Stimulated activated naive B cell treated with anti-CD40 and anti-IgM and Interleukin-4, amounts not matched to agents 10 μg/mL and 1 μg/mL and 100 μg/mL, for 72 hours (primary cell): ENCODE data around the gene IRAK3.
"Not testable (repeated sequence)": the region's sequence is repeated elsewhere in the genome, so short reads cannot be mapped to it uniquely, and the experiment has no call there.

Experiments used
- ATAC-seq, 2 donors: fragments of 150-1000 bp; cut with Tn5 transposase; replicated peaks; 2 replicates each; pipeline ENCODE4 v1.10.0; 2021; ENCODE audit warnings: moderate library complexity in 1 of 2
- DNase-seq: peaks from one replicate; pipeline ENCODE4 v3.0.0; 2021
- H3K27ac Mint-ChIP-seq: one replicate; pipeline ENCODE4 v1.8.0; 2022; ENCODE audit warnings: mild to moderate bottlenecking, mixed read lengths
- H3K27me3 Mint-ChIP-seq, 2 donors: one replicate each; pipeline ENCODE4 v1.8.0; 2022; ENCODE audit warnings: mixed read lengths in 2 of 2
- H3K36me3 Mint-ChIP-seq, 2 donors: one replicate each; pipeline ENCODE4 v1.8.0; 2022; ENCODE audit warnings: mixed read lengths in 2 of 2, mild to moderate bottlenecking in 1 of 2
- H3K4me1 Mint-ChIP-seq, 2 donors: one replicate each; pipeline ENCODE4 v1.8.0; 2022; ENCODE audit warnings: mixed read lengths in 2 of 2, mild to moderate bottlenecking in 1 of 2
- H3K4me3 Mint-ChIP-seq, 2 donors: one replicate each; pipeline ENCODE4 v1.8.0; 2022; ENCODE audit warnings: mild to moderate bottlenecking in 2 of 2, mixed read lengths in 2 of 2, moderate library complexity in 1 of 2
- H3K9me3 Mint-ChIP-seq, 2 donors: one replicate each; pipeline ENCODE4 v1.8.0; 2022; ENCODE audit warnings: mixed read lengths in 2 of 2, mild to moderate bottlenecking in 1 of 2

Gene IRAK3

DNA sequence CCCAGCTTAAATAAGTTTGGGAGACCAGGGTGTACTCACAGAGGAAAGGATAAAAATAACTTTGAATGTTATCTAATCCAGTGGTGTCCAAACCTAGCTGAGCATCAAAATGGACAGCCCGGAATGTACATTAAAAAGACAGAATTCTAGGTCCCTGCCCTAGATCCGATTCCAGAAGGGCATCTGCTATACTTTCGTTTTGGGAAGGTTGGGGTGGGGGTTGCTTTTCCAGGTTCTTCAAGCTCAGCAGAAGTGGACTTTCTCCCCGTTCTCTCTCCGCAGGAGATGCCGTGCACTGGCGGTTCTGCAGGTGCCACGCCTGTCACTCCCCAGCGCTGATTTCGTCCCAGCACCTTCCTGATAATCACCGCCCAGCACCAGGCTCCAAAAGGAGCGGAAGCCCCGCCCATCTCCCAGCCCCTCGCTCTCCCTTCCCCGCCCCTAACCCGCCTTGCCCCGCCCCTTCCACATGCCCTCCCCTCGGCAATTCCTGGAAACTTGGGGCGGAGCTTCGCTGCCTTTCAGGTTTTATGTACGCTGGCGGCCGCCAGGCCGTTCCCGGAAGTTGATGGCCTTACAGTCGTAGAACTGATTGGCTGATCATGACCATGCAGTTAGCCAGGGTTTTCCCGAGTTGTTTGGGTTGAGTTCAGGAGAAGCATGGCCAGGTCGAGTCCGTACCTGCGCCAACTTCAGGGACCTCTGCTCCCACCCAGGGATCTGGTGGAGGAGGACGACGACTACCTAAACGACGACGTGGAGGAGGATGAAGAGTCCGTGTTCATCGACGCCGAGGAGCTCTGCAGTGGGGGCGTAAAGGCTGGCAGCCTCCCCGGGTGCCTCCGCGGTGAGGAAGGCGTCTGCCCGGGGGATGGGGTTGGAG, 113.2 kb downstream of the IRAK3 start, which contains the start of gene HELB:
Gene HELB, plus strand, starts transcription at position 550 of the 883 bp plus-strand sequence. Its CDS starts 111 bp downstream, at position 661.
- ATAC-seq = peak; percentile 96 to 97
- Mint-ChIP-seq H3K27ac (peak within 1 kb of the TSS; percentile 98), H3K4me1 (peaks cover 23 to 41% of the 10 kb centered on the region in 2 donors), H3K9me3 (no peaks in the 10 kb centered on the region), H3K27me3 (peaks cover 0 to 9% of the 10 kb centered on the region in 2 donors), H3K4me3 (peak within 1 kb of the TSS; percentile 96 to 99), H3K36me3 (peaks cover 10 to 21% of the 10 kb centered on the region in 2 donors)
- DNase-seq = peak; percentile 92

GRCh38 chr12:66302827-66303169, 113.8 kb downstream of the IRAK3 start:
- Mint-ChIP-seq H3K4me1 (peaks cover 23 to 41% of the 10 kb centered on the region in 2 donors), H3K4me3 (peak overlapping the region; percentile 96 to 99), H3K27ac (peak overlapping the region; percentile 98), H3K27me3 (peaks cover 0 to 4% of the 10 kb centered on the region in 2 donors), H3K36me3 (peaks cover 13 to 25% of the 10 kb centered on the region in 2 donors), H3K9me3 (no peaks in the 10 kb centered on the region)
- DNase-seq (no peak), ATAC-seq (no peak)

GRCh38 chr12:66303316-66303804, 114.3 kb downstream of the IRAK3 start:
- H3K27me3 Mint-ChIP-seq, H3K9me3 Mint-ChIP-seq, DNase-seq, ATAC-seq: not testable (repeated sequence)
- peak overlapping the region; percentile 87 for H3K27ac Mint-ChIP-seq
- H3K4me3 Mint-ChIP-seq = peak overlapping the region; percentile 96 to 99
- peaks cover 16 to 31% of the 10 kb centered on the region in 2 donors for H3K36me3 Mint-ChIP-seq
- peaks cover 23 to 41% of the 10 kb centered on the region in 2 donors for H3K4me1 Mint-ChIP-seq
